HG03025 (cell line): ENCODE measurements around the gene YAP1.

Experiments
- ATAC-seq: cut with Tn5 transposase; IDR thresholded peaks from one replicate; pipeline ENCODE4 v1.9.1; 2021; ENCODE audit warnings: mild to moderate bottlenecking, moderate library complexity; ENCODE audit not compliant: unreplicated experiment, low FRiP score

YAP1 gene

DNA sequence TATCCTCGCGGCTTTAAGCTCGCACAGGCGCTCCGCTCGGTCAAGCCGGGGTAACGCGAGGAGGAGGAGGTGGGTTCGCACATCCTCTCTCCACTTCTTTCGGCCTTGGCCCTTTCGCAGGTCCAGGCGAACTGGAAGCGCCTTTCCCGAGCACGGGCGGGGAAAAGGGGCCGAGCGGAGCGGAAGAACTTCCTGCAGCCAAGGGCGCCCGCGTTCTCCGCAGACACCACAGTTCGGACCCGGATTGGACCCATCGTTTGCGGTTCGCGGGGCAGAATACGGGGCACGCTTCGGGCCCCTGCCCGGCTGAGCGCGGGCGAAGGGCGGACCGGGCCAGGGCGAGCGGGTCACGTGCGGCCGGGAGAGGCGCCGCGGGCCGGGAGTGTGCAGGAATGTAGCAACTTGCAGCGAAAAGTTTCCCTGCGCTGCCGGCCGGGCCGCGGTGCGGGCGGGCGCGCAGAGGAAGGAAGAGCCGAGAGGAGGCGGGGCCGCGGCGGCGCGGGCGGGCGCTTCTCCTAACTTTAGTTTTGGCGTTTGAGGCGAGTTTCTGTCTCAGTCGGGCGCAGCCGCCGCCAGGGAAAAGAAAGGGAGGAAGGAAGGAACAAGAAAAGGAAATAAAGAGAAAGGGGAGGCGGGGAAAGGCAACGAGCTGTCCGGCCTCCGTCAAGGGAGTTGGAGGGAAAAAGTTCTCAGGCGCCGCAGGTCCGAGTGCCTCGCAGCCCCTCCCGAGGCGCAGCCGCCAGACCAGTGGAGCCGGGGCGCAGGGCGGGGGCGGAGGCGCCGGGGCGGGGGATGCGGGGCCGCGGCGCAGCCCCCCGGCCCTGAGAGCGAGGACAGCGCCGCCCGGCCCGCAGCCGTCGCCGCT lies at the start of gene YAP1:
TSS of gene YAP1 (plus strand) at position 552 of the 865 bp plus-strand sequence. CDS start 402 bp downstream, outside the sequence.
- ATAC-seq, result peak; percentile 86

DNA sequence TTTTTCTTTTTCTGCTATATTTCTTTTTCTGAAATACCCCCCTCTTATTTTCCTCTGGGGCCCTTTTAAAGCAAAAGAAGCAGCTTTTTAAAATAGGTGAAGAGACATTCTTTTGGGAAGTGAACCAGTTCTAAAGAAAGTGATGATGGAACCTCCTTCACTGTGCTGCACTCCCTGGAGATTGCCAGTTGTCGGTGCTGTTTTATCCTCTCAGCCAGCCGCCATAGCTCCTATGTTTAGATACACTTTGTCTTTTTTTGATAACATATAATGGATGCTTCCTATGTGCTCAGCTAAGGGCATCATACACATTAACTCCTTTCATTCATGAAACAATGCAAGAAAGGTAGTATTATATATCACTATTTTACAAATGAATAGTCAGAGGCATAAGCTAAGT lies 49.0 kb upstream of the YAP1 start:
- ATAC-seq, result no peak

DNA sequence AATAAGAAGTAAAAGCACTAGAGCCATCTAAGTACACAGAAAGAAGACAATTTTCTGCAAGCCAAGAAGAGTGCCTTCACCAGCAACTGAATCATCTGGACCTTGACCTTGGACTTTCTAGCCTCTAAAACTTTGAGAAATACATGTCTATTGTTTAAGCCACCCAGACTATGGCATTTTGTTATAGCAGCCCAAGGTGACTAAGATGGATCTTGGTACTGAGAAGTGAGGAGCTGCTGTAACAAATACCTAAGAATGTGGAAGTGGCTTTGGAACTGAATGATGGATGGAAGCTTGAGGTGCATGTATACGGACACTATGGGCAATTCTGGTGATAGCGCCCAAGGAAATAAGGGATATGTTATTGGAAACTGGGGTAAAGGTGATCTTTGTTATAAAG lies 48.1 kb upstream of the YAP1 start:
- no peak for ATAC-seq

DNA sequence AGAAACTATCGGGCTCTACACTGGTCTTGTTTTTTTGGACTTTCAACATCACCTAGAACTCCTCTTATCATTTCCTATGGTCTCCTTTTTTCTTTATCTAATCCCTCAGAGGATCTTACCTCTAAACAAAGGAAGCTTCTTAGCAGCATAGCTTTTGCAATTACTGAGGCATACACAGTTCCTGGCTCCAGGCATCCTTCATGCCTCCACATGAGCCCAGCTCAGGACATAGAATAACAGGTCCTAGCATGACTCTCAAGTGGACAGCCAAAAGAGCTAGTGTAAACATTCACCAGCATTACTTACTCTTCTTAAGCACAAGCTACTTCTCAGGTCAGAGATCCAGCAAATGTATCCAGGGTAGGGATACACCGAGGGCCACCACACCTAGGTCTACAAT lies 45.9 kb upstream of the YAP1 start:
- ATAC-seq, result no peak

DNA sequence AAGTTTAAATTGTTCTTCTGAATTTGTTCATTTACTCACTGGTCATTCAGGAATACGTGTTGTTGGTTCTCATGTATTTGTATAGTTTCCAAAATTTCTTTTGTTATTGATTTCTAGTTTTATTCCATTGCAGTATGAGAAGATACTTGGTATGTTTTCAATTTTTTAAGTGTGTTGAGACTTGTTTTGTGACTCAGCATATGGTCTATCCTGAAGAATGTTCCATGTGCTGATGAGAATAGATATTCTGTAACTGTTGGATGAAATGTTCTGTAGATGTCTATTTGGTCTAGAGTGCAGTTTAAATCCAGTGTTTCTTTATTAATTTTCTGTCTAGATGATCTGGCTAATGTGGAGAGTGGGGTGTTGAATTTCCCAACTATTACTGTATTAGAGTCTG lies 39.5 kb upstream of the YAP1 start:
- no peak for ATAC-seq

DNA sequence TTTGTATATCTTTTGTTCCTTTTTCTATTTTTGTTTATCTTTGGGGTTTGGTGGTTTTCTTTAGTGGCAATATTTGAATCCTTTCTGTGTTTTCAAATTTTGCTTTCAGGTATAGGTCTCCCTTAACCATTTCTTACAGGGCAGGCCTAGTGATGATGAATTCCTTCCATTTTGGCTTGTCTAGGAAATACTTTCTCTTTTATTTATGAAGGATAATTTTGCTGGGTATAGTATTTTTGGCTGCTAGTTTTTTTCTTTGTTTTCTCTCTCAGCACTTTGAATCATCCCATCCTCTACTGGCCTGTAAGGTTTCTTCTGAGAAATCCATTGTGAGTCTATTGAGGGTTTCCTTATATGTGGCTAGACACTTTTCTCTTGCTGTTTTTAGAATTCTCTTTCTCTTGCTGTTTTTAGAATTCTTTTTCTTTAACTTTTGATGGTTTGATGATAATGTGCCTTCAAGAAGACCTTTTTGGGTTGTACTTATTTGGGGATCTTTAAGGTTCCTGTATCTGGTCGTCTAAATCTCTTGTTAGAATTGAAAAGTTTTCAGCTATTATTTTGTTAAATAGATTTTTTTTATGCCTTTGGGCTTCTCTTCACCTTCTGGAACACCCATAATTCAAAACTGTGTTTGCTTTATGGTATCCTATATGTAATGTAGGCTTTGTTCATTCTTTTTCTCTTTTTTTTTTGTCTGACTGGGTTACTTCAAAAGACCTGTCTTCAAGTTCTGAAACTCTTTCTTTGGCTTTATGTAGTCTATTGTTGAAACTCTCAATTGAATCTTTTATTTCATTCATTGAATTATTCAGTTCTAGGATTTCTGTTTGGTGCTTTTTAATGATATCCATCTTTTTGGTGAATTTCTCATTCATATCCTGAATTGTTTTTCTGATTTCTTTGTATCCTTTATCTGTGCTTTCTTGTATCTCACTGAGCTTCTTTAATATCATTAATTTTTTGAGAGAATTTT lies 38.5 kb upstream of the YAP1 start:
- no peak for ATAC-seq

DNA sequence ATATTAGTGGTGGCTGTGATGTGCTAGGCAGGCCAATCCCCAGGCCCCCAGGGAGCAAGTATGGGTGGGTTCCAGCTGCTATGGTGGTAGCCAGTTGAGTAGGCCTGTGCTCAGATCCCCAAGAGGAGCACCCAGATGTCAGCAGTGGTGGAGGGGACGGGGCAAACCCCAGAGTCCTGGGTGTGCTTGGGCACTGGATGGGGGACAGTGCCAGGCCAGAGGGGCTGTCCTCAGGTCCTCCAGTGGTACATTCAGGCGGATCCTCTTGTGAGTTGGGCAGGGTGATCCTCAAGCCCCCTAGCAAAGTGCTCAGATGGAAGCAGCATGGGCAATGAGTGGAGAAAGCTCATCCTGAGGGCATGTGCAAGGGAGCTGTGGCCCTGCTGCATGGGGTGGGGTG lies 37.0 kb upstream of the YAP1 start:
- ATAC-seq, result no peak

DNA sequence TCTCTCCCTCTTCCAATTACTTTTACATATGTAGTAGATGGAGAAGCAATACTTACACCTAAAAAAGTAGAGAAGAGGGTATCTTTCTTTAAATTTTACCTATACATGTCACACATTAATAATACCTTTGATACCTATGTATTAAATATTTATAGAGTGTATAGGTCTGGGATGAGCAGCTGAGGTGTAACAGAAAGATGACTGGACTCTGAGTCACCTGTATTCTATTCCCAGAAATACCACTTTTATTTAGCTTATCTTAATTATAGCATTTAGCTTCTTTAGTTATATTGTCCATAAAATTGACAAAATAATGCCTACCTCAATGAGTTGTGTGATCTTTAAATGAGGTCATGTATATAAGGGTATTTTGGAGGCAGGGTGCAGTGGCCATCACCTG lies 30.6 kb upstream of the YAP1 start:
- ATAC-seq, result no peak

DNA sequence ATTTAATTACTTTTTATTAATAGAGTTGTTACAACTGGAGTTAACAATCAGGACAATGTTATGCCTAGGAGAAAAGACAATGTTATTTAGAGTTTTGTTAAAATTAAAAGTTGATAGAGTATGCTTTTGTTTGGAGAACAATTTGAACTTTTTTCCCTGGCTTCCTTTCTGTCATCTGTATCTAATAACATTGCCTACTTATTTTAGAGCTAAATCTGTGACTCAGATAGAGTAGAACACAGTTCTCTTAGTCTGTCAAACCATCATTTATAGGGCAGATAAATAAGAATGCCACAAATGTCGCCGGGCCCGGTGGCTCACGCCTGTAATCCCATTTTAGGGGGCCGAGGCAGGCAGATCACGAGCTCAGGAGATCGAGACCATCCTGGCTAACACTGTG lies 28.9 kb upstream of the YAP1 start:
- ATAC-seq, result no peak

DNA sequence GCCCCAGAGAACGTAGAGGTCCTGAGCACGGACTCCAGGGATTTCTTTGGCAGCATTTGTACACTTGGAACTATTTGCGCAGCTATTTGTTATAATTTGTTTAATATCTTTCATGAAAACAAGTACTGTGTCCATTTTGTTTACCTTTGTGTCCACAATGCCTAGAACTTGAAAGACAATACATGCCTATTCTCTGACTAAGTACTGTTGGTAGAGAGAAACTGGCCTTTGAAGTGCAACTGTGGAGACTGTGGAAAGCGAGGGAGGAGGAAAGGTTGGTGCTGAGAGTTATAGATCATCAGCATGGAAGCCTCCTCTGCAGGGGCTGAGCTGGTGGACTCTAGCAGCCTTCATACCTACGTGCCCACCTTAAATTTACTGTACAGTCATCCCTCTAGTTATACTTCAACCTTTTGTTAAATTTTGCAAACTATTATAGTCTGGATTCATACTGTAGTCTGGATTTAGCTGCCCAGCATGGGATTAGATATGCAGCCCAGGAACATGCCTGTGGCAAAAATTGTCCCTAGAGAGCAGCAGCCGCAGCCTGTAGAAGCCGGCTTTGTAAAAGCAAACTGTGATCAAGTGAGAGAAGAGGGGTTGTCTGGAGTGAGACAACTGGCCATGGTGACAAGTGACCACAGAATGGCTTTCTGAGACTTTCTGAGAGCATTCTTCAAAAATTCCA lies 24.2 kb upstream of the YAP1 start:
- no peak for ATAC-seq

DNA sequence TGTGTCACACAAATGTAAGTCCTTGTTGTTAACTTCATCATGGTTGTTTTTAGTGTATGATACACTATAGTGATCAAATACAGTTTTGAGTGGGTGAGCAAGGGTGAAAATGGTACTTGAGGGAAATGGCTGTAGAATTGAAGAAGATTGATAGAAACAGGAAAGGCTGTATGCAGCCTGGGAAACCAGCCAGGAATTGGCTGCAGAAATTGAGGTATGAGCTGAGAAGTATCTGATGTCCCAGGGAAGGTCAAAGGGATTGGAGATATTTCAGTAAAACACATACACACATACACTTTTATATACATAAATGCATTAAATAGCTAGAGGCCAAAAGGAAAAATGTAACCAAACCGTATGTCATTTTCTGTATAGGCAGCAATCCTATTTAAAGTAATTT lies 13.1 kb upstream of the YAP1 start:
- ATAC-seq, result no peak

DNA sequence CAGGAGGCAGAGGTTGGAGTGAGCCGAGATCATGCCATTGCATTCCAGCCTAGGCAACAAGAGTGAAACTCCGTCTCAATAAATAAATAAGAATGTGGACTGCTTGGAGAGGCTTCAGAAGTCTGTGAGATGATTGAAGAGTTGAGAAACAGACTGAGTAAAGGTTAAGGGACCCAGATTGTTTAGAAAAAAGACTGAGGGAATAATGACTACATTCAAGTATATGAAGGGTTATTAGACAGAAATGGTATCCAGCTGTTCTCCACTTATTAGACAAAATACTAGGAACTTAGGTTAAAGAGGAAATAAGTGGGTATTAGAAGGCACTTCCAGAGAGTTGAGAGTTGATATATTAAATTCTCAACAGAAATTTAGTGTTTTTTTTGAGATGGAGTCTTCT lies 10.5 kb upstream of the YAP1 start:
- ATAC-seq, result no peak

DNA sequence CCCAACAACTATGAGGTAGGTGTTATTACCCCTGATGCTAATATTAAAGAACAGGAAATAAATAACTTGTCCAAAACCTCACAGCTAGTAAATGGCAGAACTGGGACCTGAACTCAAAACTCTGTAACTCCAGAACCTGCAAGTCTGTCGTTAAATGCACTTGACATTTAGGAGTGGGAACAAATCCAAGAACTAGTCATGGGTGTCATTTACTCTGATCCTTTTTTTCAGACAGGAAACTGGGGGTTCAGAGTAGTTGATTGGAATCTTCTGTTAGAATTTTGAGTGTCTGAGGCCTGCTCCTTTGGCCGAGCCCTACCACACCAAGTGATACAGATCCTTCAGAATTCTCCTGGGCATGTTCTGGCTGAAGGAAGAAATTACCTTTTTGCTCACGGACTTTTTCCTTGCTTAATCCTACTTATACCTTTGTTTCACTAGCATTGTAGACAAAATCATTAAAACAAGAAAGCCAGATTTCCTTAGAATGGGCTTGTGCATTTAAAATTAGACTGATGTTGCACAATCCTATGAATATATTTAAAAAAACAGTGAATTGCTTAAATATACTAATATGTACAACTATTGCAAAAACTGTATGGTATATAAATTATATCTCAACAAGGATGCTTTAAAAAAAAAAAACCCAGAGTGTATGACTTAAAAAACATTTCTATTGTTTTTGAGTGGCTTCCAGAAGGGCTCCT lies 1.4 kb upstream of the YAP1 start:
- no peak for ATAC-seq

DNA sequence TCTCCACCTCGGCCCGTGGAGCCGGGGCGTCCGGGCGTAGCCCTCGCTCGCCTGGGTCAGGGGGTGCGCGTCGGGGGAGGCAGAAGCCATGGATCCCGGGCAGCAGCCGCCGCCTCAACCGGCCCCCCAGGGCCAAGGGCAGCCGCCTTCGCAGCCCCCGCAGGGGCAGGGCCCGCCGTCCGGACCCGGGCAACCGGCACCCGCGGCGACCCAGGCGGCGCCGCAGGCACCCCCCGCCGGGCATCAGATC lies 439 bp downstream of the YAP1 start:
- no peak for ATAC-seq

DNA sequence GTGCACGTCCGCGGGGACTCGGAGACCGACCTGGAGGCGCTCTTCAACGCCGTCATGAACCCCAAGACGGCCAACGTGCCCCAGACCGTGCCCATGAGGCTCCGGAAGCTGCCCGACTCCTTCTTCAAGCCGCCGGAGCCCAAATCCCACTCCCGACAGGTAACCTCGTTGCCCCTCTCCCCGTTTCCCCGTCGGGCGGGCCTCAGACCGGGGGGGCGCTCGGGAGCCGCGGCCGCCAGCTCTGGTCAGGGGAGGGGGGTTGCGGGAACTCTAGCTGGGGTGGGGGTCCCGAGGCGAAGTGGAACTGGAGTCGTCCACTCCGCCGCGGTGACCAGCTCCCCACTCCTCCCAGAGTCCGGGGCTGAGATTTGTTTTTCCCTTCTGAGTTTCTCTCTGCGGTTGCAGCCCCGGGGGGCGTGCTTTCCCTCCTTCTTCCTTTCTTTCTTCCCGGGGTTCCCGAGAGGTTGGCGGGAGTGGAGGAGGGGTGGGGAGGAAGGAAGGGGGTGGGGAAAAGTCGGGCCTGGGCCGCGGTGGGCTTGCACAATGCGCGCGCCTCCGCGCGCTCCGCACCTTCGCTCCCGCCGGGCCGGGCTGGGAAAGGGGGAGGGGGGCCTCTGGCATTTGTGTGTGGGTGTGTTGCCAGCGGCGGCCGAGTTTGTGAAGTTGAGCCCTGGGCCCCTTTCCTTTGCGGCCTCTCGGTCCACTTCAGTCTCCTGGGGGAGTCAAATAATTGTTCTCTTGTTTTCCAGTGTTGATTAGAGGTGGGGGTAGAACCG lies 952 bp downstream of the YAP1 start:
- peak; percentile 10 for ATAC-seq

DNA sequence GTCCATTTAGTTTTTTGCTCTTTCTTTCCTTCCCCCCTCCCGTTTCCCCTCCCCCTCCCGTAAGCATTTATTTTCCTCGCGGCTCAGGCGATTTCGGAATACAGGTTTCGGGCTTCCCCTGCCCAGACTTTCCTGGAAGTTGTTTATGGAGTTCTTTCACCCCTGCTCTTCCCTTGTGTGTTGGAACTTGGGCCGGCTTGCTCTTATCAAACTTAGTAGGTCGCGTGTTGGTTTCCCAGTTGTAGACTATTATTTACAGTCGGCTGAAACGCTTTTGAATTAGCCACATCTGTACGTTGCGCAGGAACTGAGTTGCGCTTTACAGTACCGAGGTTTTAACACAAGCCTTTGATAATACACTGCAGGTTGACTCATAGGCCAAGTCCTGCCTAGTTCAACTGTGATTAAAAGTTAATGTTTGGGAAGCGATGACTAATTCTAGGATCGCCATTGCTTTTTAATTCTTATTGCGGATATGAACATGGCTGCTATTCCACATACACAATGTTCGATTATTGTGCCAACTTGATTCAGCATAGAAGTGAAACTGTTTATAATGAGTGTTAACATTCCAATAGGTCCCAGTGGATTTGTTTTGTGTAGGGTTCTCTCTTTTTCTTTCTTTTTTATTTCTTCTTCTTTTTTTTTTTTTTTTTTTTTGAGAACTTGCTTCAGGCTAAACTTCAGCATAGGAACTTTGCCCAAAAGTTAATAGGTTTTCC lies 1.7 kb downstream of the YAP1 start:
- no peak for ATAC-seq

DNA sequence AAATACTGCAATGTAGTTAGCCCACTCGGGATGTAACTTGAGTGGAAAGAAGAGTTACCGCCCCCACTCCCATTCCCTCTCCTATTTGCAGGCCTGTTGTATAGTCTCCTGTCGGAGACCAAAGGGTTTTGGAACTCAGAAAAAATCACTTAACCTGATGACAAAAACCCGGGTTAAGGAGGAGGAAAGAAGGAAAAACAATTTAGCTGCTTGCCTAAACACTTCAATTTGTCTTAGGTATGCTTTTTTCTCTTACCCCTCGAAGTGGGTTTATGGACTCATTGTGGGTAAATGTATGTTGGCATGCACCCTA lies 2.2 kb downstream of the YAP1 start:
- no peak for ATAC-seq

DNA sequence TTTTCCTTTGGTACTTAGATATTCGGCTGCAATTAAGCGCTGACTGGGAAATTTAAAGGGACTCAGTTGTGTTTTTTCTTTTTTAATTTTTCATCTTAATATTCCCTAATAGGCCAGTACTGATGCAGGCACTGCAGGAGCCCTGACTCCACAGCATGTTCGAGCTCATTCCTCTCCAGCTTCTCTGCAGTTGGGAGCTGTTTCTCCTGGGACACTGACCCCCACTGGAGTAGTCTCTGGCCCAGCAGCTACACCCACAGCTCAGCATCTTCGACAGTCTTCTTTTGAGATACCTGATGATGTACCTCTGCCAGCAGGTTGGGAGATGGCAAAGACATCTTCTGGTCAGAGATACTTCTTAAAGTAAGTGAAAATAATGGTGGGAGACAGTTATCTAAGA lies 3.8 kb downstream of the YAP1 start:
- ATAC-seq, result no peak

DNA sequence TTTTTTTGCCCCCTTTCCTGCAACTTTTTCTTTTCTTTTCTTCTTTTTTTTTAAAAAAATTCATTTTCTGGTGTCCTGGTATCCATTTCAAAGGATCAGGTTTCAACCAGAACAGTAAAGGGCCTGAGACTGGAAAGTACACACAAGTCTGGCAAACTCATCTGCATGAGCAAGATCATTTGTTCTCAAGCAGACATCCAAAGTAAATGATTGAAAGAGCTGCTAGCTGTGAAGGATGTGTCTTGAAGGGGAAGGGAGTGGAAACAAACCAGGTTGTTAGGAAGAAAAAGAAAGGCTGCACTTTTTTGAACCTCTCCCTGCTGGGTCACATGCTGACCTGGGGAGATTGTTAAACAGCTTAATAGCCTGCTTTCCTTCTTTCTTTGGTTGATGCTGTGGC lies 5.3 kb downstream of the YAP1 start:
- no peak for ATAC-seq
